NCI-H1436 treated with DMSO at 0.1 percent for 48 hours (cell line): ENCODE data around the gene SPPL2B.

Experiments used
- DNase-seq: peaks from one replicate; lab custom pipeline; 2025; lab: John Stamatoyannopoulos, UW

Gene SPPL2B

GRCh38 chr19:2302319-2303210 lies 25.9 kb upstream of the SPPL2B start:
- no peak for DNase-seq

- DNase-seq, result no peak
Measured at GRCh38 chr19:2303211-2303798, 25.2 kb upstream of the SPPL2B start.

- no peak for DNase-seq
Measured at GRCh38 chr19:2305452-2306280, 22.8 kb upstream of the SPPL2B start.

- no peak for DNase-seq
Measured at GRCh38 chr19:2306281-2306806, 22.1 kb upstream of the SPPL2B start.

- no peak for DNase-seq
Measured at GRCh38 chr19:2306971-2307370, 21.5 kb upstream of the SPPL2B start.

GRCh38 chr19:2307518-2308012 lies 20.9 kb upstream of the SPPL2B start:
- no peak for DNase-seq

GRCh38 chr19:2308114-2308556 lies 20.3 kb upstream of the SPPL2B start, which contains the start of gene LINGO3:
TSS of gene LINGO3 (minus strand) at chr19:2308154. CDS start at chr19:2291776, 16,378 bp downstream.
- no peak for DNase-seq

- DNase-seq, result no peak
Measured at GRCh38 chr19:2309734-2310362, 18.6 kb upstream of the SPPL2B start.

- no peak for DNase-seq
Measured at GRCh38 chr19:2311093-2311492, 17.4 kb upstream of the SPPL2B start.

GRCh38 chr19:2312820-2313501 lies 15.5 kb upstream of the SPPL2B start:
- DNase-seq, result no peak

GRCh38 chr19:2315121-2315817 lies 13.2 kb upstream of the SPPL2B start:
- no peak for DNase-seq

- DNase-seq, result no peak
Measured at GRCh38 chr19:2315818-2316353, 12.6 kb upstream of the SPPL2B start.

- no peak for DNase-seq
Measured at GRCh38 chr19:2317300-2317699, 11.2 kb upstream of the SPPL2B start.

GRCh38 chr19:2317756-2318155 lies 10.7 kb upstream of the SPPL2B start:
- no peak for DNase-seq

- DNase-seq, result no peak
Measured at GRCh38 chr19:2318923-2319322, 9.6 kb upstream of the SPPL2B start.

GRCh38 chr19:2319551-2319950 lies 8.9 kb upstream of the SPPL2B start:
- no peak for DNase-seq

GRCh38 chr19:2320049-2320448 lies 8.4 kb upstream of the SPPL2B start:
- no peak for DNase-seq

- DNase-seq, result no peak
Measured at GRCh38 chr19:2320939-2321338, 7.5 kb upstream of the SPPL2B start.

- DNase-seq, result no peak
Measured at GRCh38 chr19:2321565-2322283, 6.8 kb upstream of the SPPL2B start.
